ENCODE results near the gene CAMK4.

The CAMK4 gene

DNA sequence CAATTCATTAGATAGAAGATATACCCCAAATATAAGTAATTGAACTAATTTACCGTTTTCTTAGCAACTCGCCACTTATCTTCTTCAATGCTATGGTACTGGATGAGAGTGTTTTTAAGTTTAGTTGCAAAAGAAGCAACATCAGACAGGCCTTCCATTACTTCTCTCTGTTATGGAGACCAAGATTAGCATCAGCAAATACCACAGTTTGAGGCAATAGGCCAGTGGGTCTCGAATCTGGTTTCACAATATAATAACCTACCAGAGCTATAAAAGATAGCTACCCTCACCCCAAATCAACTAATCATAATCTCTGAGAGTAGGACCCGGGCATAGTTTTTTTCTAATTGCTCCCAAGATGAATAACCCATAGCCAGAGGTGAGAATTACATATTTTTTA is 283.1 kb downstream of the CAMK4 start:
- no peak for DNase-seq

DNA sequence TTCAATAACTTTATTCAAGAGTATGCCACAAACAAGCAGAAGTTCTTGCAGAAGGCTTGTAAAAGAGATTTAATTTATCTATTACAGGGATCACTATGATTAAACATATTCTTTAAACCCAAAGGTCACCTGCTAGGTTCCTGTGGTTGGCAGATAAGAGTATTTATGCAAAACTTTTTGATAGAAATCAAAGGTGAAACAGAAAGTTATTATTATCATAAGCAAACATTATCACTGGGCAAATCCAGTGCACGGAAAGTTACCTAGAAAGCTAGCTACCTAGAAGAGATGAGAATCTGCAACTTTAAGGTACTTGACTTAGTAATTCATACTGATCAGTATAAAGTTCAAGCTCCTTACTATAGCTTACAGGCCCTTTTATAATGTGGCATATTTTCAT is 284.9 kb downstream of the CAMK4 start:
- DNase-seq = no peak

DNA sequence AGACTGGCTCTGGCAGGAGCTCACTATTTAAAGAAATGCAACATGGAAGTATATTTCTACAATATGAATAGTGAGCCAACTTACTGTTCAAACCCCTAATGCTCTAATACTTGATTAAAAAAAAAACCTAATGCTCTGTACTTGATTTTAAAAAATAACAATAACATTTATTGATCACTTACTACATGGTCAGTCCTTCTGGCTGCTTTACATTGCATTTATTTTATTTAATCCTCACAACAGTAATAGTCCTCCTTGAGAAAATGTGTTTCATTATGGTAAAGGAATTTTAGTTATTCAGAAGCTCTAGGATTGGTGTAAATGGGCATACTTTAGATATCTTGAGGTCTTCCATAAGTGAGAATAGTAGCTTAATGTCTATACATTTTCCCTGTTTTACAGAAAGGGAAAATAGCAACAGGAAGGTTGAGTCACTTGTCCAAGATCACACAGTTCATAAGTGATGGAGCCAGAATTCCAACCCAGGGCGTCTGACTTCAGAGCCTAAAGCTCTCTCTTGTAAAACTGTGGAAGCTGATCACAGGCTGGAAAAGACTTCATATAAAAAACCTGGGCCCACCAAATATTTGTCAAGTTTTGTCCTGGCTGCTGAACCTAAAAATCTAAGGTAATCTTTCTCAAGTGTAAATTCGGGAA is 287.1 kb downstream of the CAMK4 start:
- DNase-seq = no peak

DNA sequence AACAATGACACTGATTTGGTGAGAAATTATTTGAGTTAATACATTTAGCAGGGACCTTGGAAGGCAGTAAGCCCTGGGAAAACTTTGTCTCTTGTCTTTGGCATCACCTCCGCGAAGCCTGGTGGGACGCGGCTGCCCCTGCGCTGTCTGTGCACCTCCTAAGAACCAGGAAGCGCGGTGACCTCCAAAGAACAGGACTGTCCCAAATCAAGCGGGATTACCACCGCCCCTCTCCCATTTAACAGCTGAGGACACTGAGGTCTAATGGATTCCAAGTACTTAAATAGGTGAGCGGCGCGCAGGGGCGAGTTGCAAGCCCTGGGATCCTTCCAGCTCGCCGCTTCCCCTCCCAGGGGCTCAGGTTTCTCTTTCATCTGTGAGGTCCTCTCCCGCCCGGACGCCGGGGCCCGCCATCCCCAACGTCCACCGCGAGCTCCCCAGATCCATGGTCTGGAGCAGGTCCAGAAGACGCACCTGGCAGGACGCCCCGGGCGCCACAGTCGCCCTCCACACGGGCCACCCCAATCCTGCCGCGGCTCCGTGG is 287.7 kb downstream of the CAMK4 start:
- no peak for DNase-seq

DNA sequence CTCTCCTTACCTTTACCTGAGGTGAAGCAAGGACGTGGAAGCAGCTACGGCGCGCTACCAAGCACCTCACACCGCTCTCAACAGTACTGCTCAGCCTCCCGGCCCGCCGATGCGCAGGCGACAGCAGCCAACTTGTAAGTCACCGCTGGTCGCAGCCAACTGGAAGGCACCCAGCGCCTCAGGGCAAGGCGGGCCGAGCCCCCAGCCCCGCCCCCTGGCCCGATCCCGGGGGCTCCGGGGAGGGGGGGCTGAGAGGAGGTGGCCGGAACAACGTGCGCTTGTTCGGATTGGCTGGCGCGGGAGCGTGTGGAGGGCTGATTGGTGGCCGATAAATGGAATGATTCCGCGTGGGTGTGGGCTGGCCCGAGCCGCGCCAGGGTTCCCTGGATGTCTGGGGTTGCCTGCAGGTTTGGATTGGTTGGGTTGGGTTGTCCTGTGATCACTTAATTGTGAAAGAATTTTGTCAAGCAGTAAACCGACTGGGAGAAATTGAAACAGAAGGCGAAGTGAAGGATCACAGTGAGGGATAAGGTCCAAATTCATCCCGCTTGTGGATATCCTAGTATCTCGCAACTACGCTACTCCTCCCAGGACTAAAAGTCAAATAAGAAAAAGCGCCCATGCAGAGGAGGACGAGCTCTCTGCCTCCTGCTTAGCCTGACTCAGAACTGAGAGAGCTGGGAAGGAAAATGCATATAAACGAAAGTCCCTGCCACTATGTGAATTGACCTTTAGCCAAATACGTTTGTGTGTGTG is 288.4 kb downstream of the CAMK4 start, which contains the start of gene STARD4:
Gene STARD4, minus strand, starts transcription at position 161 of the 756 bp plus-strand sequence. CDS start 5,102 bp downstream, outside the sequence.
- DNase-seq = peak; percentile 42

DNA sequence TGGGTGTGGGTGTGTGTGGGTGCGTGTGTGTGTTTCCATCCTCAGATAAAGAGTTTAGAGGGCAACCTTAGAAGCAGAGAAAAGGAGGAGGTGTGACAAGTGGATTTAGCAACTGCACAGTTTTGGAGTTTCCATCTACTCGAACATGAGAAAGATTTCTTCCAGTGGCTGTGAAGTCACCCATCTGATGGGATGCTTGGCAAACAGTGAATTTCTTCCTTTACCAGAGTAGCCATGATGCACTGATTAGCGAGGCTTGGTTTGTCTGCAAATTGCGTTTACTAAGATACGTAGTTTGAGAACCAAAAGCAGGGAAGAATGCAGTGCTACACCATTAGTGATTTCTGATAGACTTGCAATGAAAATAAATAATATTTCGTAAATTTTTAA is 288.9 kb downstream of the CAMK4 start:
- DNase-seq = no peak

DNA sequence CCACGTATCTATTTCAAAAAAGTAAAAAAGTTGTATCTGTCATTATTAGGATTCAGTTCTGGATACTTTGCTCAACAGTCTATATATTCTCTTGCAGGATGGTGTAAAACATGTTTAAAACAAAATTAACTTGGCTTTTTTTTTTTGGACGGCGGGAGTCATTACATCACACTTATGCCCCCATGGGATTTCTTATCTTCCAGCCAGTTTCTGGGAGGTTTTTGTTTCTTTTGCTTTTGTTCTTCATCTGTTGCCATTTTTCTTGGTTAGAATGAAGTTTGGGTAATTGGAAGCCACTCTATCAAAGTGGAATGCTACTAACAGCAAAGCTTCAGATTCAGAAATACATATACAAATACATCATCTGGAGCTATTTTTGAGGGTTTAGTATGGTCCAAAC is 289.9 kb downstream of the CAMK4 start:
- DNase-seq = no peak

DNA sequence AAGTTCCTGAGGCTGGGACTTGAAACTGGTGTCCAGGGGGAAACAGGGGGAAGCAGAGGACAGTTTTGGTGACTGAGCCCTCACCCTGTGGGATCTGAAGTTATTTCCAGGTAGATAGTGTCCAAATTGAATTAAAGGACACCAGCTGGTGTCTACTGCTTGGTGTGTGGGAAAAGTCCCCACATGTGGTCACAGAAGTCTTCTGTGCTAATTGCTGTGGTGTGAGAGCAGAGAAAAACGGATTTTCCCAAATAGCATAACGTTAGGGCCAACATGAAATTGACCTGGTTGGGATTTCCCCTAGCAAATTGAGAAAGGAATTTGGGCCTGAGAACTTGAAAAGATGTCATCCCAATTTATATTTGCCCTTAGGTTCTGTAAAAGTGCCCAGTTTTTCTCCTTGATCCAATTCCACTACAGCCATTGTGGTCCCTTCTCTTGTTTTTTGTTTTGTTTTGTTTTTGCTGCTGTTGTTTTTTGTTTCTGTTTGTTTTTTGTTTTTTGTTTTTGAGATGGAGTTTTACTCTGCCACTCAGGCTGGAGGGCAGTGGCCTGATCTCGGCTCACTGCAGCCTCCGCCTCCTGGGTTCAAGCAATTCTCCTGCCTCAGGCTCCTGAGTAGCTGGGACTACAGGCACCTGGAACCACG is 293.8 kb downstream of the CAMK4 start:
- no peak for DNase-seq

DNA sequence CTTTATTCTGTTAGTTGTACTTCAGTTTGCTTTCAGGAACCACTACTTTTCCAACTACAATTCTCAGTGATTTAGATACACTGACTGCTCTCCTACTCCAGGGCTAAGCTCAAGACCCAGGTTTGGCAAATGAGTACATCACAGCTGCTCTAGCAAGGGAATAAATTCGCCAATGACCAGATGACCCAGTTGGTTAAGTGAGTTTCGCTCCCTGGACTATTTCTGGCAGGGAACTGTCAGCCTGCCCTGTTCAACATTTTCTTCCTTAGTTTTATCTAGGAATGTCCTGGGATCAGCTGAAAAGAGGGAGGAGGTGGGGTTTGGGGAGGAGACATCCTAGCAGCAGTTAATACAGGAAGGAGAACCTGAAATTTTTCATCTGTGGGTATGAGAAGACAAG is 294.6 kb downstream of the CAMK4 start:
- no peak for DNase-seq

DNA sequence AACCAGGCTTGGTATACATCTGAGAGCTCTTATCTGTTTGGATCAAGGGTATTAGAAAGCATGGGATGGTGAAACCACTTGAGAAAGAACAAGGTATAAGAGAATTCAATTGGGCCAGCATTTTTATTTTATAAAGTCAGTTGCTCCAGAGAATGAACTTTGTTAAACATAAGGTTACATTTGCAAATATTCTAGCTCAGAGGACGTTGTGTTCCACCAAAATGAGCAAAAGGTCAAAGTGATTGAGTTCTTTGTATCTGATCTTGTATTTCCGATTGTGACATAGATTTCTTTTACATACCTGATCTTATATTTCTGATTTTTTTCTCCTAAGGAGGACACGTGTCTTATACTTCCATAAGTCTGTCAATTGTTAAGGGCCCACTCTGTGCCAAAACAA is 296.7 kb downstream of the CAMK4 start:
- no peak for DNase-seq

DNA sequence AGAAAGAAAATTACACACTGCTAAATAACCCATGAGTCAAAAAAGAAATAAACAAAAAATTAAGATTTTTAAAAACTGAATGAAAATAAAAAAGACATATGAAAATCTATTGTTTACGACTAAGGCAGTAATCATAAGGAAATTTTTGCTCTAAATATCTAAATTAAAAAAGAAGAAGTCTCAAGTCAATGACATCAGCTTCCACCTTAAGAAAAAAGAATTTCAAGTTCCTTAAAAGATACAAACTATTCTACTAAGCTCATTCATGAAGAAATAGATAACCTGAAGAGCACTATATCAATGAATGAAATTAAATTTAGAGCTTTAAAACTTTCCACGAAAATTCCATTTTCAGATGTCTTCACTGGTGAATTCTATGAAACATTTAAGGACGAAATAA is 303.9 kb downstream of the CAMK4 start:
- DNase-seq = no peak

DNA sequence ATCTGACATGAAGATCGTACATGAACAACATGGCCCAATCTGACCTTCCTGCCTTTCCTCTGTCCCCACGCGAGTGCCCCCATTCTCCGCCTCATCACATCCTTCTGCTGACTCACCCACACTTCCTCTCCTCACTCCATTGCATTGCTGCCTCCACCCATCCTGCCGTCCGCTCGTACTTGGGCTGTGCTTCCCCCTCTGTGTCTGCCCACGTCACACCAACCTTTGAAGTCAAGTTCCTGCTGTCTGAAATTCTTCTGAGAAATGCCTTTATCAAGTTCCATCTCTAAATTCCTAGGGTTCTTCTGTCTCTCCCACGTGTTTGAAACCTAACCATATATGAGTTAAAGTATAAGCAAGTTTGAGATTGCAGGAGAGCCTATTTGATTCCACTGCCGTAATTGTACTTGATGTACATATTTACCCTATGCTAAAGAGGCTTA is 306.1 kb downstream of the CAMK4 start:
- no peak for DNase-seq

DNA sequence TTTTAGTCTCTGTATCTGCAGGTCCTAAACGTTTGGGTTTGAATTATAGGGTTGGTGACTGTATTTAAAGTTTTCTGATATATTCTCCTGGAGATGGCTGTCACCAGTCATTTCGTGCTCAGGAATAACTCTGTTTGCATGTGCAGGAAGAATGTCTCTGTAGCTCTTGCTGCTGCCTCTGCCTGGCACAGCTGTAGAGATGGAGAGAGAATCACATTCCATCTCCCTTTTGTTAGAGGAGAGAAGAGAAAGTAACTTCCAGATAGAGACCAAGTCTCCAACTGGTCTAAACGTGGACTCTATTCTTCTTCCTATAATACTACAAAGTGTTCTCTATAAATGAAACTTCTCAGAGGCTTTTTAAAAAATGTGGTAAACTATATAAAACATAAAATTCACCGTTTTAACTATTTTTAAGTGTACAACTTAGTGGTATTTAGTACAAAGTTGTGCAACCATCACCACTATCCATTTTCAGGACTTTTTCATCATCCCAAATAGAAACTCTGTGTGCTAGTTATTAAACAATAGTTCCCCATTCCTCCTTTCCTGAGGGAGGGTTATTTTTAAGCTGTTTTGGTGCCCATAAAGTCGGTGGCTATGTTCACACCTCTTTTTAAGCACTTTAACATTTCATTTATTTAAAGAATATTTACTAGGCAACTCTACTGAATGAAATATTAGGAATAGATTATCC is 308.9 kb downstream of the CAMK4 start:
- DNase-seq = no peak

DNA sequence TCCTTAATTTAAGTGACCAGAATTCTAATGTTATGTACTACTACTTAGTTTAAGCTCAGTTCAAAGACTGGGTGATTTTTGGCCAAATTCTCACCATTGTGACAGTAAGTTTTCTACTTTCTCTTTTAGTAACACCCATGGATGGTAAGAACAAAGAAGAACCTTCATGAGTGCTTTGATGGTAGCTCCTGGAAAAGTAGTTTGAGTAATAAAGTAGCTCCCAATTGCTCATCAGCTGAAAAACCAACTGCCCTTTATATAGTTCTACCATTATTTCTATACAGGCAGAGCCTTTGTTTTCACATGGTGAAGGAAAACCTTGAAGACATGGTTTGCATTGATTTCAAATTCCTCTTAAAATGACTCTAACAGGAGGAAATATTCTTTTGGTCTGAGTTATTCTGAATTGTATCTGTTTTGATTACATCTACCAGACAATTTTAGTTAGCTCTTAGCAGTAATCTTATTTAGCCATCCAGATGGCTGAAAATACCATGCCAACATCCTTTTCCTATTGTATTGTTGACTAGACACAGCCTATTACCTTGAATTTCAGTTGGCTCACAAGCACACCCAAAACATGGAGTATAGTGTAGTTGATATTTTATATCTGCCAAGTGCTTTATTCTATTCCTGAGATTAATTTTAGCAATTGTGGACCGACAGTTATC is 311.8 kb downstream of the CAMK4 start:
- no peak for DNase-seq

DNA sequence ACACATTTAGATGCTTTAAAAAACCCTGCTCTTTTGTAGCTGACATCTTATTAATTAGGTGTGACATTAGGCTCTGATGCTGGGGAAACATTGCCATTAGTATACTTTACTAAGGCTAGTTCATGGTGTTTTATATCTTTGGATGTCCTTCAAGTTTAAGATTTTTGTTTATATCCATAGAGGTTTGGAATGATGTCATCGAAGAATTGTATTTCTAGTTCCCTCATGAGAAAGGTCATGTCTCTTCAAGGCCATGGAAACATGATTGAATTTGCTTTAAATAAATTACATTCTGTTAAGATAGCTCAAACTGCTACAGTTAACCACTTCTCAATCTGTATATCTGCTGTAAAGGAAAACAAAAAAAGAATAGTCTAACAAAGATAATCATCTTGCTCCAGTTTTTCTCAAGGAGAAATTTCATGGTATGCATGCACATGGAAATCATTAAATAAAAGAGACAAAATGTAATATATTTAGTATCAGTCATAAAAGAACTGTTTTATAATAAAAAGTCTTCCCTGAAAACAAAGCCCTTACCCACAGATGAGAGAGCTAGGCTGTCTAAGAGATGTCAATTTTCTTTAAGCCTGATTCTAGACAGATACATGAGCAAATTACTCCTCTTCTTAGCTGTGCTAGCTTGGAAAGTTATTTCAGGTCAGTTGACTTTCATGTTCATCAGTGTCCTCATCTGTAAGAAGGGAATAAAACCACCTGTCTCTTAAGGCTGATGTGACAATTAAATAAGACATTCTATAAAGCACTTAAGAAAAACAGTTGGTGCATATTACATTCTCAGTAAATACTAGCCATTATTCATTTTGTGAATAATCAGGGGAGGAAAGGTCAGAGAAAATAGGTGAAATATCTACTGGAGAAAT is 313.2 kb downstream of the CAMK4 start:
- DNase-seq = no peak
